Measurements from ENCODE around the gene MTHFD1L. TPM values are rescaled to one million over a fixed set of nuclear protein-coding genes. Genes with fewer than 3 reads are reported as not detected.
"Not testable (repeated sequence)": the region's sequence is repeated elsewhere in the genome, so short reads cannot be mapped to it uniquely, and the experiment has no call there.

Gene MTHFD1L
- total RNA-seq, 4 donors from 2014 or later, result 4.7 to 45.9 (median 24.0) TPM

GRCh38 chr6:151027936-151028838 lies 162.7 kb downstream of the MTHFD1L start:
- DNase-seq (ENCODE audit: low spot score), result no peak
- no peak for TF ChIP-seq CTCF (IDR thresholded peaks at IDR 0.05)
- ATAC-seq (ENCODE audit: low FRiP score), result no peak

GRCh38 chr6:151029970-151030369 lies 164.5 kb downstream of the MTHFD1L start:
- ATAC-seq (ENCODE audit: low FRiP score), result no peak
- no peak for TF ChIP-seq CTCF (IDR thresholded peaks at IDR 0.05)
- no peak for DNase-seq (ENCODE audit: low spot score)

DNA sequence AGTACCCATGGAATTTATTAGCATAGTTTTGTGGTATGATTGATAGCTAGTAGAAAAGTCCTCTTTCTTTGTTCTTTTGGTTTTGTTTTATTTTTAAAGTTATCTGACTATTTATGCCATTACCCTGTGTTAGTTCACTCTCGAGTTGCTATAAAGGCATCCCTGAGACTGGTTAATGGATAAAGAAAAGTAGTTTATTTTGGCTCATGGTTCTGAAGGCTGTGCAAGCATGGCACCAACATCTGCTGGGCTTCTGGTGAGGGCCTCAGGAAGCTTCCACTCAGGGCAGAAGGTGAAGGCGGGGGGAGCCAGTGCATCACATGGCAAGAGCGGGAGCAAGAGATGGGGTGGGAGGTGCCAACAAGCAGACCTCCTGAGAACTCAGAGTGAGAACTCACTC lies 166.5 kb downstream of the MTHFD1L start:
- ATAC-seq (ENCODE audit: low FRiP score) (no peak), DNase-seq (ENCODE audit: low spot score) (no peak)
- TF ChIP-seq CTCF (IDR thresholded peaks at IDR 0.05), result no peak

- ATAC-seq (ENCODE audit: low FRiP score) (no peak), DNase-seq (ENCODE audit: low spot score) (no peak)
- TF ChIP-seq CTCF (IDR thresholded peaks at IDR 0.05), result no peak
Observed at GRCh38 chr6:151034825-151035781, 169.6 kb downstream of the MTHFD1L start.

GRCh38 chr6:151036211-151036721 lies 170.8 kb downstream of the MTHFD1L start:
- DNase-seq (ENCODE audit: low spot score); ATAC-seq (ENCODE audit: low FRiP score): not testable (repeated sequence)

DNA sequence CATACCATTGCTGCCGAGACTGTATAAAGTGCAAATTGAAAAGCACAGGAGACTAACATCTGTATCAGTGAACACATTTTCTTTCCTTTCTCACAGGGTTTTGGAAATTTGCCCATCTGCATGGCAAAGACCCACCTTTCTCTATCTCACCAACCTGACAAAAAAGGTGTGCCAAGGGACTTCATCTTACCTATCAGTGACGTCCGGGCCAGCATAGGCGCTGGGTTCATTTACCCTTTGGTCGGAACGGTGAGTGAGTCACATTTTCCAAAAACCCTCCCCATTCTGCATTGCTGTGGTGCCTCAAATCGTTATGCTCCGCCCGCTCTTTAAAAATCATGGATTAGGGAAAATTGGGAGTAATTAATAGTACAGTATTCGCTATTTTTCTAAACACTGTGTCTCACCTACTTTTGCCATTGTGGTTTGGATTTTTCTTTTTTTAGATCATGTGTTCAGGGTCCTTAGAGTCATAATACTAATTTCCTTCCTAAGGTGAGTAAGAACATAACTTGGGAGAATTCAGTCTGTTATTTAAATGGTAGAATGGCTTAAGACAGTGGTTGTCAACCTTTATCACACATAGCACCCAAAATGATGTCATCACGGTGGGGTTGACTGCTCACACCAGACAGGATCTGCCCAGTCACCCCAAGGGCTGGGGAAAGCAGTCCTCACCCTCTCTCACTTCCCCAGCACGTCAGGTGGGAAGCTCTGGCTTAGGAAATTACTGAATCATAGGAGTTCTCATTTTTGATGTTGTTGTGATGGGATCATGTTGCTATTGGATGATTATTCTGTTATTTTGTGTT lies 171.6 kb downstream of the MTHFD1L start:
- no peak for DNase-seq (ENCODE audit: low spot score)
- no peak for ATAC-seq (ENCODE audit: low FRiP score)
- TF ChIP-seq CTCF (IDR thresholded peaks at IDR 0.05), result no peak
